NCI-H82 treated with DMSO at 0.1 percent for 48 hours (cell line): ENCODE data around the gene FOXP1.
"Not testable (repeated sequence)": the region's sequence is repeated elsewhere in the genome, so short reads cannot be mapped to it uniquely, and the experiment has no call there.

ENCODE experiments used
- DNase-seq: peaks from one replicate; lab custom pipeline; 2025; ENCODE audit not compliant: unreplicated experiment; lab: John Stamatoyannopoulos, UW

The FOXP1 gene

GRCh38 chr3:71533588-71533987, 49.9 kb downstream of the FOXP1 start:
- DNase-seq: no peak

DNA sequence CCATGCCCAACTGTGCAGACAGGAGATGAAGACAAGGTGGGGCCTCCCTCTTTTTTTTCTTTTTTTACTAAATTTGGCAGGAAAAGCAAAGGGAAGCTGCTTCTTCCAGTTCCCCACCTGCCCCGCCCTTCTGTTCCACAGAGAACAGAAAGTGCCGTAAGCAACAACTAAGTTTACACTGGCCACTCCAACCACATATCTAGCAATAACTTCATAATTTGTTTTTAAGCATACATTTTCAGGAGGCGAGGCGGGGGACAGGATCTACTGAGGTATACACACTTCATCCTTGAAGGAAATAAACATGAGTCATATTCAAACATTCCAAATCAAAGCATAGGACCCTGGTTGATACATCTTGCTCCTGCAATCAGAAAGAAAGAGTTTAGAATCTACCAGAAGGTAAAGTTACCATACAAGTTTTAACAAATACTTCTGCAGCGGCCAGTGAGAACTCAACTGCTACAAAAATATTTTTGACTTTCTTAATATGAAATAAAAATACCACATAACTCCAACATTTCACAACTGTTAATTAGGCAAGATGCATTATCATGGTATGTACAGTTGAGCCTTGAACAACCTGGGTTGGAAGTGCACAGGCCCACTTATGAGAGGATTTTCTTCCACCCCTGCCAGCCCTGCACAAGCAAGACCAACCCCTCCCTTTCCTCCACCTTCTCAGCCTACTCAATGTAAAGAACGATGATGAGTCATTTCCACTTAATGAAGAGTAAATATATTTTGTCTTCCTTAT, 50.7 kb downstream of the FOXP1 start:
- DNase-seq: no peak

DNA sequence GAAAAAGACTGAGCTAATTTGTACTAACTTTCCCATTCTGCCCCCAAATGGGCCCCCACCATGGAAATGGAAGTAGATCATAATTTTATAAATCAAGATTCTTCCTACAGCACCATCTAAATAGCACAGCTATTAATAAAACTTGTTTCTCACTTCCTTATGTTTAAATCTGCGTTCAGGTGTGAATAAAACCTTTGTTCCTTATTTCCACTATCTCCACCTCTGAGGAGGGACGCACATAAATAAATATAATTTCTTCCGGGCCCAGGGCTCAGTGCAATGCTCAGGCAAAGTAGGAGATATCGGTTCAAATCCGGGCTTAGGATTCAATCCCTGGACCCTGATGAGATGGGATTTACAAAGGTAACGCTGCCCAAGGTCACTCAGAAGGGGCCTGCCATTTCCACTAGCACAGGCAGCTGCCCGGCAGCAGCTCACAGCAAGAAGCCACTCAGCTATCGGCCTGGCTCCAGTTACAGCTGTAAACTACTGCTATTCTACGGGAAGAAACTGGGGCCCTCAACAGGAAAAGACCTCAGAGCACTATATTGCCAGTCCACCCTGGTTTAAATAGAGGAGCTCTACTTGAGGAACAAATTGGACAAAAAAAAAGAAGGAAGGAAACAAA, 52.5 kb downstream of the FOXP1 start:
- no peak for DNase-seq

DNA sequence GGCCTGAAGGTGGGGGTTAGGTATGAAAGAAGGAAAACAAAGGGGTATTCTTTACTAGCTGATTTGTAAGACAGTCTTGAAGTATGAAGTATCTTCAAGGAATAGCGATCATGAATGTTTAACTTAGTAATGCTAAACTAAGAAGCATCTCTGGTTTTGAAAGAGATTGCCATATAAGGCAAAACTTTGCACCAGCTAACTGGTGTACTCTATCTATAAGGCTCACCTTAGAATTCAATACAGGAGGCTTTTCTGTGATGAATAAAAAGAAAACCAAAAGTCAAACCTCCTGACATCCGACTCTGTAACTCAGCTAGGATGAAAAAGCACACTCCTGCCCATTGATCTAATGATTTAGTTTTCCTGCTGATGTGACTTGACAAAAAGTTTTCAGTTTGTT, 54.7 kb downstream of the FOXP1 start:
- DNase-seq: no peak

- DNase-seq: not testable (repeated sequence)
Measured at GRCh38 chr3:71526448-71526847, 57.1 kb downstream of the FOXP1 start.

DNA sequence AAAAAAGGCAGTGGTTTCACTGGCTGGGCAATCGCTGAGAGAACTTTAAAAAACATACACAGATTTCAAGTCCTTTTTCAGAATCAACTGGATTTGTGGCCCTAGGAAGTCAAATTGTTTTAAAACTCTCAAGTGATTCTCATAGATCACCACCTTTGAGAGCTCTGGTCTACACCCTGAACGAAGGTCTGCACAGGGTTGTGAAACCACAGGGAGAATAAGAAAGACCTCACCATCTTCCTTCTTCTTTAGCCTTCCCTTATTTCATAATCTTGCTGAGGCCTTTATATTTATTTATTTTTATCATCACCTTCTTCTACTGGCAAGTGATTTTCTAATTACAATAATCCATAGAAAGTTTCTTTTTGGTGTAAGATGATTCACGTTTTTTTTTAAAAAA, 58.1 kb downstream of the FOXP1 start:
- DNase-seq: no peak

DNA sequence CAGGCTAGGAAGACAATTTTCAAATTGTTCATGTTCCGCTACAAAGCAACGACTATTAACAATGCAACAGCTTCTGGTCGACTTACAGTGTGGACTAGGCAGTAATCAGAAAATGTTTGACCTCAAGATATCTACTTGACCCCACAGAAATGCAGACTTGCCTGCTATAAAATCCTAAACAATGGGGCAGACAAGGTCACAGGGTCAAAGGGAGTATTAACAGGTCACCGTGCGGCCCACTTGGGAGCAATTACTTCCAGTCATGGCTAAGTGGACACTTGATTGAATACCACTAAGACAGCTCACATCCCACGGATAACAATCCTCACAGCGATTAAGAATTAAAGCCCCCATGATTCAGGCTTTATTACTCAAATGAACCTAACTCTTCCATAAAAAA, 58.9 kb downstream of the FOXP1 start:
- no peak for DNase-seq

GRCh38 chr3:71523628-71524027, 59.9 kb downstream of the FOXP1 start:
- DNase-seq: no peak

- no peak for DNase-seq
Measured at GRCh38 chr3:71521940-71522876, 61.3 kb downstream of the FOXP1 start.

- no peak for DNase-seq
Measured at GRCh38 chr3:71521021-71521352, 62.5 kb downstream of the FOXP1 start.

DNA sequence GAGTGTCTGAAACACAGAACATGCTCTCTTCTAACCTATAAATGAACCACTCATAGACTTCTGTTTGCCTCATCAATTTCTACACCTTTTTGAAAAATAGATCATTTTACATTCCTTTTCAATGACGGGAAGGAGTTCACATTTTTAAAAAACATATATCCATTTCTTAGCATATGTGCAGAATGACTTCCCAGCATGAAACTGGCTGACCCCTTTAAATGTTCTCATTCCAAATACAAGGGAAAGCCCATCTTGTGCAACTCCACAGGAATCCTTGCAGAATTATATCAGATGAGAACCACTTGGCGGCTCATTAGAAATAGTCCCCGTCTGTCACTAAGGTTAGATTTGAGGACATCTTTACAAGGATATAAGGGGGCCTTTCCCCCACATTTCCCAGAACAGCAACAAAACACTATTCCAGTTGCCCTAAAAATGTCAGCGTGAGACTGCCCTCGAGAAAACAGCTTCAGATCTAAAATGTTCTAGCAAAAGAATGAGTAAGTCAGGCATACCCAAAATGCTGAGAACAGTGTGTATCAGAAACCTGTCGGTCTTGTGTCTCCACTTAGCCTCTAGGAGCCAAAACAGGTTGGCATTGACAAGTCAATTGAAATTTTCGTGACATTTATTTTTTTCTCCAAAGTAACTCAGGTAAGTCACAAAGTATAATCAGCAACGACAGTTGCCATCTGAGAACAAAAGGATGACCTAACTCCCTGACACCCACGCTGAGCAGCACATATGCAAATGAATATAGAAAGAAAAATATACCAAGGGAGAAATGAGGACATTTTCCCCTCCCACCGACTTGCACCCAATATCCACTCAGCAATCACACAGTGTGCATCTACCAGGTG, 63.1 kb downstream of the FOXP1 start:
- DNase-seq: no peak

DNA sequence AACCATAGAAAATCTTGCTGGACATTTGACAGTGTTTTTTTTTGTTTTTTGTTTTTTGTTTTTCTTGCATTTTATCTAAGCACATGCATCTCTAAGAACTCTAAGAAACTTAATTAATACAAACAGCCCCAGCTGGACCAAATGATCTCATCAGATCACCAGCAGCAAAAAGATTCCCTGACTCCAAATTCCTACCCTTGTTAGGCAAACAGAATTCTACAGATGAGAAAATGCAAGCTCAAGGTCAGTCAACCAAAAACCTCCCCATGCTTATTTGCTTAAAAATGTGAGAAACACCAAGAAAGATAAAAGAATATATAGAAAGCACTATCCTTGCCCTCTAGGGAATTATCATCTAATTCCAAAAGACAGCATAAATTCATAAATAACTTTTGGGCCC, 65.4 kb downstream of the FOXP1 start:
- no peak for DNase-seq

- DNase-seq: no peak
Measured at GRCh38 chr3:71517271-71517791, 66.2 kb downstream of the FOXP1 start.

GRCh38 chr3:71515636-71516365, 67.7 kb downstream of the FOXP1 start:
- DNase-seq: no peak

GRCh38 chr3:71514621-71515020, 68.9 kb downstream of the FOXP1 start:
- no peak for DNase-seq

- no peak for DNase-seq
Measured at GRCh38 chr3:71513515-71513914, 70.0 kb downstream of the FOXP1 start.

DNA sequence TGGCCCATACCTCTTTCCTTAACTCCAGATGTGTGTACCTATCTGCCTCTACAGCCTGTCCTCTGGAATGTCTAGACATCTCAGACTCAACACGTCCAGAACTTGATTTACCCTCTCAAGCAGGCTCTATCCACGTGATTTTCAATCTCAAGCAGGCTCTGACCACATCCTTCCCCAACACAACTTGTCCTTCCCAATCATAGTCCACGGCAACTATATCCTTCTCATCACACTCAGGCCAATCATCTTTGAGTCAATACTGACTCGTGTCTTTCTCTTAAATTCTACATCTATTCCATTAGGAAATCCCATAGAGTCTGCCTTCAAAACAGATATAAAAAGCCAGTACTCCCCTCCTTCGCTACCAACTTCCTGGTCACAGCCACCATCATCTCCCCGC, 70.4 kb downstream of the FOXP1 start:
- DNase-seq: no peak

DNA sequence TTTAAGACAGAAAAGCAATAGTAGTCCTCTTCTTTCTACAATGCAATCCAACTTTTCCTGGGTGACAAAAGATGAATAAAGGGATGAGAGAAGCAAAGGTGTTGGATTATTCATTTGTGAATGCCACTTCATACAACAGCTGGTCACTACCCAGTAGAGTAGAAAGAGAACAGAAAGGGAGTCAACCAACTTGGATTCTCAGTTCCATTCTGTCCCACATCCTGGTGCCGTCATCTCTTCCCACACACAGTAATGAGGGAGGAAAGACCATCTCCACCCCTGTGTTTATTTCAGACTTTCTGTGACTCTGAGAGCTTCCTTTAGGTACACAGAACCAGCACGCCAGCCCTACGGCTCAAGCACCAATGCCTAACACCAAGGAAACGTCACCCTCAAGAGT, 71.0 kb downstream of the FOXP1 start:
- no peak for DNase-seq

DNA sequence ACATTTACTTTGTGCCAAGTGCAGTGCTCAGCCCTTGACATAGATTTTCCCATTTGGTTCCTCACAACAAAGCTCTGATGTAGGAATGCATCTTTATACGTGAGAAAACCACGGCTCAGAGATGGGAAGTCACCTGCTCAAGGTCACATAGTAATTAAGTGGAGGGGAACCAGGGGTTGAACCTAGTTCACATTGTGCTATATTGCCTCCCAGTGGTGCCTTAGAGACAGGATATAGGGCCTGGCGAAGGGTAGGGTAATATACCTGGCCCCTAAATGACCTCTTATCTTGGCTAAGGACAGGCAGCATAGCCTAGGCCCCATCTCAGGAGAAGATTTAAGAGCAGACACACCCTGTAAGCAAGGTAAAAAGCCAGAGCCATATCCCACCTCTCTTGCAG, 71.5 kb downstream of the FOXP1 start:
- DNase-seq: no peak

DNA sequence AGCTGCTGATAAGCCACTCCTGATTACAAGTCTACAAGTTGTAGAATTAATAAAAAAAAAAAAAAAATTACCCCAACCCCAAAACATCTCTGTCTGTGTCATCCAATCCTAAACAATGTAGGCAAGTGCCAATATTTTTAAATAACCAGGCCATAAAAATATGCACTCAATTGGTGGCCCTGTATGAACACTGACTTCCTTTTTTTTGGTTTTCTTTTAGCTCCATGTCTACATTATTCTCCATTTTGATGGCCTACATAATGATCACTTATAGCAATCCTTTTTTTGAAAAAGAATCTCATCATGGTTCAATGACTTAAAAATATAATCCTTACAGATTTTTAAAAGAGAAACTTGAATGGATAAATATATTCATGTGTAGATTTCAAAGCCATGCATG, 72.1 kb downstream of the FOXP1 start:
- no peak for DNase-seq
